Measurements from ENCODE around the gene CEP63.
A peak's percentile ranks its signal among the peaks of the same experiment; 100 is the strongest.
"Not testable (repeated sequence)": the region's sequence is repeated elsewhere in the genome, so short reads cannot be mapped to it uniquely, and the experiment has no call there.

Gene CEP63

DNA sequence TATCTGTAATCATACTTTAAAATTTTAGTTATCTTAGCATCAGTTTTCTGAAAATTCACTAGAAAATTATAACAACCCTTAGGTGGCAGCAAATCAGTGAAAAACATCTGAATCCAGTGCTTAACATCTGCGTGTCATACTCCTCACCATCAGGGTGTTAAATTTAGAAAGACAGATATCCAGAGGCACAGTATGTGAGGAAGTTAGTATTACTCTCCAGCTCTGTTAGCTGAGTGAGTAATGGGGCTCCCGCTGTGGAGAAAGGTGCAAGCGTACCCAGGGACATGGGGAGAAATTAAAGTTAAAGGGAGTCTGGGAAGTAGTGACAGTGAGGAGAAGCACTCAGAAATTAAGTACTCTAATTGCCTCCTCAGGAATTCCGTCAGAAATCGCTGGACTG lies 50.9 kb downstream of the CEP63 start:
- no peak for DNase-seq (ENCODE audit: low read depth)
- TF ChIP-seq CTCF (conservative IDR thresholded peaks at IDR 0.05; ENCODE audit: low read depth, low read length) = no peak
- no peak overlapping the region for H3K4me3 ChIP-seq (ENCODE audit: low read length)

GRCh38 chr3:134542287-134542958 lies 56.6 kb downstream of the CEP63 start:
- no peak overlapping the region for H3K4me3 ChIP-seq (ENCODE audit: low read length)
- no peak for DNase-seq (ENCODE audit: low read depth)
- TF ChIP-seq CTCF (conservative IDR thresholded peaks at IDR 0.05; ENCODE audit: low read depth, low read length) = no peak

DNA sequence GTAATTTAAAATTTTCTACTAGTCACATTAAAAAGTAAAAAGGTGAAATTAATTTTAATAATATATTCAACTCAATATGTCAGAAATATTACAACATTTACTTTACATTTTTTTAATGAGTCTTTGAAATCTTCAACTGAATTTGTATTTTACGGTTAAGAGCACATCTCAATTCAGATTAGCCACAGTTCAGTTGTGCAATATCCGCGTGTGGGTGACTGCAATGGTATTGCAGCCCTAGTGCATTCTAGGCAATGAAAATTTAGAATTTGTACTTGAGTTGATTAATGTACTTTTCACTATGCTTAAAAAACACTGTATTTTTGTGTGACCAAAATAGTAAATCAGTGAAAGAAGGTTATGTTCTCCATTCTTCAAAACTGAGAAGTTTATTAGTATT lies 57.3 kb downstream of the CEP63 start:
- no peak overlapping the region for H3K4me3 ChIP-seq (ENCODE audit: low read length)
- DNase-seq (ENCODE audit: low read depth) = peak; percentile 1
- no peak for TF ChIP-seq CTCF (conservative IDR thresholded peaks at IDR 0.05; ENCODE audit: low read depth, low read length)

- TF ChIP-seq CTCF (conservative IDR thresholded peaks at IDR 0.05; ENCODE audit: low read depth, low read length) = no peak
- H3K4me3 ChIP-seq (ENCODE audit: low read length) = no peak overlapping the region
- no peak for DNase-seq (ENCODE audit: low read depth)
These were observed 58.5 kb downstream of the CEP63 start for GRCh38 chr3:134544316-134544715.

DNA sequence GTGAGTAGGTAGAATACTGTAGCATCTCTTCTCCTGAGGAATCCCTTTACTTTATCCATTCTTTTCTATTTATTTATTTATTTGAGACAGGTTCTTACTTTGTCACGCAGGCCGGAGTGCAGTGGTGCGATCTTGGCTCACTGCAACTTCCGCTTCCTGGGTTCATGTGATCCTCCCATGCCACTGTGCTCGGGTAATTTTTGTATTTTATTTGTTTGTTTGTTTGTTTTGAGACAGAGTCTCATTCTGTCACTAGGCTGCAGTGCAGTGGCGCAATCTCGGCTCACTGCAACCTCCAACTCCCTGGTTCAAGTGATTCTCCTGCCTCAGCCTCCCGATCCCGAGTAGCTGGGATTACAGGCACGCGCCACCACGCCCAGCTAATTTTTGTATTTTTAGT lies 58.9 kb downstream of the CEP63 start:
- not testable (repeated sequence) for H3K4me3 ChIP-seq (ENCODE audit: low read length)

GRCh38 chr3:134545818-134546217 lies 60.0 kb downstream of the CEP63 start:
- no peak for TF ChIP-seq CTCF (conservative IDR thresholded peaks at IDR 0.05; ENCODE audit: low read depth, low read length)
- H3K4me3 ChIP-seq (ENCODE audit: low read length) = no peak overlapping the region
- DNase-seq (ENCODE audit: low read depth) = no peak

More for the DNA sequence above, 58.9 kb downstream of the CEP63 start:
- not testable (repeated sequence) for DNase-seq (ENCODE audit: low read depth)

- no peak for DNase-seq (ENCODE audit: low read depth)
- no peak overlapping the region for H3K4me3 ChIP-seq (ENCODE audit: low read length)
- no peak for TF ChIP-seq CTCF (conservative IDR thresholded peaks at IDR 0.05; ENCODE audit: low read depth, low read length)
These were observed 66.9 kb downstream of the CEP63 start for GRCh38 chr3:134552784-134553183.

All from retinal pigment epithelial cell (primary cell).